Natural killer cell (primary cell): Measurements from ENCODE around the gene SUSD3. TPM values are rescaled to one million over a fixed set of nuclear protein-coding genes. Genes with fewer than 3 reads are reported as not detected.

Experiments used
- ATAC-seq, 3 donors: fragments of 150-1000 bp in 2 of 3; fragments of 200-7000 bp in 1 of 3; cut with Tn5 transposase; 1 replicate in 1 of 3; 2 replicates in 2 of 3; pipeline ENCODE4 v1.10.0; 2021; ENCODE audit warnings: mild to moderate bottlenecking in 2 of 3, moderate library complexity in 2 of 3
- DNase-seq, 2 donors: peaks; one replicate each; pipeline versions ENCODE4 v3.0.0 to v3.0.0-alpha.2; 2013 to 2021; ENCODE audit warnings: mixed read lengths in 1 of 2
- H3K27ac ChIP-seq: one replicate; pipeline ENCODE4 v1.5.1; 2013; ENCODE audit warnings: mild to moderate bottlenecking, low read length
- H3K27me3 ChIP-seq: one replicate; pipeline ENCODE4 v1.6.1; 2013; ENCODE audit warnings: low read length; ENCODE audit not compliant: control insufficient read depth, insufficient read depth
- H3K36me3 ChIP-seq: one replicate; pipeline ENCODE4 v1.6.1; 2013; ENCODE audit warnings: low read length; ENCODE audit not compliant: control insufficient read depth, insufficient read depth
- H3K4me1 ChIP-seq: one replicate; pipeline ENCODE4 v1.6.1; 2013; ENCODE audit warnings: low read length; ENCODE audit not compliant: control insufficient read depth, insufficient read depth
- H3K4me3 ChIP-seq: one replicate; pipeline ENCODE4 v1.5.1; 2013; ENCODE audit warnings: low read length
- H3K9me3 ChIP-seq: one replicate; pipeline ENCODE4 v1.6.1; 2013; ENCODE audit warnings: low read length; ENCODE audit not compliant: control insufficient read depth, insufficient read depth
- H3K27ac Mint-ChIP-seq, 2 donors: one replicate each; pipeline ENCODE4 v1.8.0; 2022; ENCODE audit warnings: mild to moderate bottlenecking in 2 of 2, mixed read lengths in 2 of 2, moderate library complexity in 1 of 2
- H3K27me3 Mint-ChIP-seq, 2 donors: one replicate each; pipeline ENCODE4 v1.8.0; 2022; ENCODE audit warnings: low read depth in 2 of 2, mixed read lengths in 2 of 2
- H3K36me3 Mint-ChIP-seq: one replicate; pipeline ENCODE4 v1.8.0; 2022; ENCODE audit warnings: mixed read lengths
- H3K4me1 Mint-ChIP-seq, 2 donors: one replicate each; pipeline ENCODE4 v1.8.0; 2022; ENCODE audit warnings: mixed read lengths in 2 of 2
- H3K4me3 Mint-ChIP-seq: one replicate; pipeline ENCODE4 v1.8.0; 2022; ENCODE audit warnings: mild to moderate bottlenecking, moderate library complexity, mixed read lengths
- H3K9me3 Mint-ChIP-seq, 2 donors: one replicate each; pipeline ENCODE4 v1.8.0; 2022; ENCODE audit warnings: mixed read lengths in 2 of 2
- WGBS: methylation state at CpG from one replicate; pipeline ENCODE4 v1.1.7; 2013; ENCODE audit warnings: missing lambda C conversion rate; ENCODE audit not compliant: insufficient coverage; 5-methylcytosine and 5-hydroxymethylcytosine counted together
- intact Hi-C: fragments of 100-400 bp; cut with micrococcal nuclease; formaldehyde crosslinking; loops from one replicate; pipeline ENCODE4 v1.14.2; 2022
- total RNA-seq, 4 donors: library from RNA; stranded (reverse); fragments of 120-200 nt in 1 of 4; gene quantifications; one replicate each; pipeline versions ENCODE4 v1.2.3 to v1.2.4, GENCODE V29; 2013 to 2022
- TF ChIP-seq, protein P1 (sequence below): fragments of 200-600 bp; IDR thresholded peaks from one replicate; pipeline ENCODE4 v1.8.0; 2022; ENCODE audit warnings: antibody characterized with exemption

The SUSD3 gene
- total RNA-seq, 3 donors from 2014 or later (not counting 1 experiment from before 2014, with no cell fraction given), result 1.2 to 2.1 (median 1.8) TPM

DNA sequence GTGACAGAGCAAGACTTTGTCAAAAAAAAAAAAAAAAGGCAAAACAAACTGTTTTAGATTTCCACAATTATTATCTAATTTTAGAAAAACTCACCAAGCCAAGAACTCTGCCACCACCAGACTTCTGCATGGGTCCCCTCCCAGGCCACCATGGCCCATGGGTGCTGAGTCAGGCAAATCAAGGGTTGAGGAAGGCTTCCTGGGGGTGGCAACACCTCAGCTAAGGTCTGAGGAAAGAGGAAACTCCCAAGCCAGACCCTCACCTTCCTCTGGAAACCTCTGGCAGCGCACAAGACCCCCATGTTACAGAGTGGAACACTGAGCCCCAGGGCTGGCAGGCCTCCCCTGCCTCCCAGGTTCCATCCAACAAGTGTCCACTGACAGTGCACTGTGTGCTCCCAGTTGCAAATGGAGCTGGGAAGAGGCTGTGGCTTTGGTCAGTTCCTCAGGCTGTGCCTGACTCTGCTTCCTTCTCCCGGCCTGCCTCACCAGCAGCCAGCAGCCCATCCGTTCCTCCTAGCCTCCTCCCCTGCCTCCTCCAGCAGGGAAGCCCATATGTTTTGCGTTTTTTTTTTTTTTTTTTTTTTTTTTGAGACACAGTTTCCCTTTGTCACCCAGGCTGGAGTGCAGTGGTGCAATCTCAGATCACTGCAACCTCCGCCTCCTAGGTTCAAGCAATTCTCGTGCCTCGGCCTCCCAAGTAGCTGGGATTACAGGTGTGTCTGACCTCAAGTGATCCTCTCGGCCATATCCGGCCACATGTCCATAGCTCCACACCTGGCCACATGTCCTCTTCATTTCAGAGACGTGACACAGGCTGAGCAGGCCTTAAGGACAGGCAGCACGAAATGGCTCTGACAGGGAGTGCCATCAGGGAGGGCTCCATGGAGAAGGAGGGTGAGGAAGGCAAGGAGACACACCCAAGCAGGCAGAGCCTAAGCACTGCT lies 3.5 kb upstream of the SUSD3 start:
- H3K4me3 Mint-ChIP-seq, result no peak overlapping the region
- peaks cover 8 to 32% of the 10 kb centered on the region in 2 donors for H3K4me1 Mint-ChIP-seq
- Histone ChIP-seq H3K9me3 (no peaks in the 10 kb centered on the region), H3K27me3 (no peaks in the 10 kb centered on the region), H3K4me3 (no peak overlapping the region), H3K36me3 (no peaks in the 10 kb centered on the region), H3K4me1 (peaks cover 34% of the 10 kb centered on the region), H3K27ac (no peak overlapping the region)
- DNase-seq (no peak), ATAC-seq (no peak)
- H3K9me3 Mint-ChIP-seq, result no peaks in the 10 kb centered on the region
- TF ChIP-seq, protein P1, sequence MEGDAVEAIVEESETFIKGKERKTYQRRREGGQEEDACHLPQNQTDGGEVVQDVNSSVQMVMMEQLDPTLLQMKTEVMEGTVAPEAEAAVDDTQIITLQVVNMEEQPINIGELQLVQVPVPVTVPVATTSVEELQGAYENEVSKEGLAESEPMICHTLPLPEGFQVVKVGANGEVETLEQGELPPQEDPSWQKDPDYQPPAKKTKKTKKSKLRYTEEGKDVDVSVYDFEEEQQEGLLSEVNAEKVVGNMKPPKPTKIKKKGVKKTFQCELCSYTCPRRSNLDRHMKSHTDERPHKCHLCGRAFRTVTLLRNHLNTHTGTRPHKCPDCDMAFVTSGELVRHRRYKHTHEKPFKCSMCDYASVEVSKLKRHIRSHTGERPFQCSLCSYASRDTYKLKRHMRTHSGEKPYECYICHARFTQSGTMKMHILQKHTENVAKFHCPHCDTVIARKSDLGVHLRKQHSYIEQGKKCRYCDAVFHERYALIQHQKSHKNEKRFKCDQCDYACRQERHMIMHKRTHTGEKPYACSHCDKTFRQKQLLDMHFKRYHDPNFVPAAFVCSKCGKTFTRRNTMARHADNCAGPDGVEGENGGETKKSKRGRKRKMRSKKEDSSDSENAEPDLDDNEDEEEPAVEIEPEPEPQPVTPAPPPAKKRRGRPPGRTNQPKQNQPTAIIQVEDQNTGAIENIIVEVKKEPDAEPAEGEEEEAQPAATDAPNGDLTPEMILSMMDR, result no peak
- 91% methylated on average over 11 of the region's 11 CpGs for WGBS
- peaks cover 0 to 4% of the 10 kb centered on the region in 2 donors for H3K27me3 Mint-ChIP-seq
- intact Hi-C loops, result no loop called here
- no peaks in the 10 kb centered on the region for H3K36me3 Mint-ChIP-seq
- H3K27ac Mint-ChIP-seq, result no peak overlapping the region

DNA sequence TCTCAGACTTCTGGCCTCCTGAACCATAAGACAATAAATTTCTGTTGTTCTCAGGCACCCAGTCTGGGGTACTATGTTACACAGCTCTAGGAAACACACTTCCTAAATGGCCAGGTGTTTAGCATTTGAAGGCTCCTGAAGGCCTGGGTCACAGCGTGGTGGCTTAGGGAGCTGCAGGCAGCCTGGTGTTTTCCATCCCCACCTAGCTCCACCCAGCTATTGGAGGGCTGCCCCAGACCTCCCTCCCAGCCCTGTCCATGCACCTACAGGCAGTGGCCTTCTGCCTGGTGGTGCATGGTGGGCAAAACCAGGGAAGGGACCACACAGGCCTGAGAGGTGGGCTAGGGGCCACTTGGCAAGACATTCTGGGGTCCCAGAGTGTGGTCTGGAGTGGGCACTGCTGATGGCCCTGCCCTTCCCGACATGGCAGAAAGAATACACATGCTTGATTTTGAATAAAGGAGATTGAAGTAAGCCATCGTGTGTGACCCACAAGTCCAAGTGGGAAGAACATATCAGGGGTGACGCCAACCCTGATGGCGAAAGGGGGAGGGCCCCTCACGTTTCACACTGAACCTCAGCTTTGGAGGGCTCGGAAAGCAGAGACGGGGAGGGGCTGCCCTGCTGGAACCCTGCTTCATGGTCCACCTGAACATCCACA lies 1.3 kb upstream of the SUSD3 start:
- 80% methylated on average over 8 of the region's 8 CpGs for WGBS
- H3K9me3 ChIP-seq, result no peaks in the 10 kb centered on the region
- H3K27ac Mint-ChIP-seq, result no peak overlapping the region
- TF ChIP-seq, protein P1, result no peak
- H3K27me3 ChIP-seq, result peaks cover 2% of the 10 kb centered on the region
- intact Hi-C loops, result no loop called here
- H3K4me1 ChIP-seq, result peaks cover 56% of the 10 kb centered on the region
- H3K4me1 Mint-ChIP-seq, result peaks cover 26 to 54% of the 10 kb centered on the region in 2 donors
- peak overlapping the region; percentile 39 for H3K27ac ChIP-seq
- H3K4me3 ChIP-seq, result no peak overlapping the region
- peaks cover 19 to 22% of the 10 kb centered on the region in 2 donors for H3K27me3 Mint-ChIP-seq
- no peaks in the 10 kb centered on the region for H3K9me3 Mint-ChIP-seq
- H3K4me3 Mint-ChIP-seq, result peak overlapping the region; percentile 55
- peak in 1 of 2 donors; percentile 49 for DNase-seq
- no peak for ATAC-seq
- H3K36me3 Mint-ChIP-seq, result no peaks in the 10 kb centered on the region
- H3K36me3 ChIP-seq, result no peaks in the 10 kb centered on the region

DNA sequence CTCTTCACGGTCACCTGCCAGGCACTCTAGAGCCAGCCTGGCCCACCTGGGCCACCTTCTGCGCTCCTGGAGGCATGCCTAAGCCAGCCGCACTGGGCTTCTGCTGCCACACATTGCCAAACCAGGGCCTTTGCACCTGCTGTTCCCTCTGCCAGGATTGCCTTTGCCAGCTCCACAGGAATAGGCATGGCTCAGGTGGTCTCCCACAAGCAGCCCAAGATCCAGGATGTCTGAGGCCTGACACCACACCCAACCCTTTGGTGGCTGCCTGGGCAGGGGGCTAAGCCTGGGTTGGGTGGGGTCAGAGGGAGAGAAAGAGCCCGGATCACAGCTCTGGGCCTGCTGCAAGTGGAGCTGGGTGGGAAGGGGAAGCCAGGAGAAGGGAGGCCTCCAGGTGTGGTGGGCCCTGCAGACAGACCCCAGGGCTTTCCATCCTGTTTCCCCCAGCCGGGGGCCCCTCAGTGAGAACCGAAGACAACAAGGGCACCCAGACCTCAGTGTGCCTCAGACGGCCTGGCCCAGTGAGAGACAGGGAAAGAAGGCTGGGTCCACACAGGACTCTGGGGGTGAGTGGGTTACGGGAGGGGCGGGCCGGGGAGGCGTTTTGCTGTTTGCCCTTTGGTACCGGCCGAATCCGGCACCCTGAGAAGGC lies 672 bp upstream of the SUSD3 start:
- Mint-ChIP-seq H3K9me3 (no peaks in the 10 kb centered on the region), H3K4me3 (peak overlapping the region; percentile 80), H3K27ac (peak overlapping the region in 1 of 2 donors; percentile 71), H3K27me3 (peaks cover 24 to 28% of the 10 kb centered on the region in 2 donors), H3K36me3 (no peaks in the 10 kb centered on the region), H3K4me1 (peaks cover 26 to 59% of the 10 kb centered on the region in 2 donors)
- ATAC-seq (peak in 2 of 3 donors; percentile 21 to 31), DNase-seq (peak in 1 of 2 donors; percentile 42)
- TF ChIP-seq, protein P1, result no peak
- WGBS, result 62% methylated on average over 10 of the region's 14 CpGs
- H3K27ac ChIP-seq, result peak overlapping the region; percentile 57
- H3K9me3 ChIP-seq, result no peaks in the 10 kb centered on the region
- H3K27me3 ChIP-seq, result peaks cover 5% of the 10 kb centered on the region
- no peaks in the 10 kb centered on the region for H3K36me3 ChIP-seq
- peaks cover 61% of the 10 kb centered on the region for H3K4me1 ChIP-seq
- no peak overlapping the region for H3K4me3 ChIP-seq
- intact Hi-C loops, result no loop called here
